Peyer's patch (tissue), 4 donors: ENCODE data around the gene ZSCAN2.

Experiments used
- CTCF ChIP-seq, 6 experiments: fragments of 450-650 bp in 4 of 6; fragments of 200-600 bp in 2 of 6; sonication (generic) in 1 of 6; IDR thresholded peaks; one replicate each; pipeline ENCODE4 v1.5.1; 2017 to 2019; ENCODE audit warnings: antibody characterized with exemption in 6 of 6, mild to moderate bottlenecking in 3 of 6, moderate library complexity in 1 of 6
- POLR2A ChIP-seq, 2 donors: fragments of 450-650 bp; IDR thresholded peaks; one replicate each; pipeline ENCODE4 v1.5.1; 2017; ENCODE audit warnings: antibody characterized with exemption in 2 of 2, mild to moderate bottlenecking in 2 of 2, moderate library complexity in 2 of 2

GRCh38 chr15:84597296-84597695 is 3.5 kb upstream of the ZSCAN2 start:
- no peak for TF ChIP-seq POLR2A (IDR thresholded peaks at IDR 0.05)
- no peak for TF ChIP-seq CTCF (IDR thresholded peaks at IDR 0.05)
